Measurements from ENCODE around the gene SNAPC3.
A peak's percentile ranks its signal among the peaks of the same experiment; 100 is the strongest.

Gene SNAPC3

DNA sequence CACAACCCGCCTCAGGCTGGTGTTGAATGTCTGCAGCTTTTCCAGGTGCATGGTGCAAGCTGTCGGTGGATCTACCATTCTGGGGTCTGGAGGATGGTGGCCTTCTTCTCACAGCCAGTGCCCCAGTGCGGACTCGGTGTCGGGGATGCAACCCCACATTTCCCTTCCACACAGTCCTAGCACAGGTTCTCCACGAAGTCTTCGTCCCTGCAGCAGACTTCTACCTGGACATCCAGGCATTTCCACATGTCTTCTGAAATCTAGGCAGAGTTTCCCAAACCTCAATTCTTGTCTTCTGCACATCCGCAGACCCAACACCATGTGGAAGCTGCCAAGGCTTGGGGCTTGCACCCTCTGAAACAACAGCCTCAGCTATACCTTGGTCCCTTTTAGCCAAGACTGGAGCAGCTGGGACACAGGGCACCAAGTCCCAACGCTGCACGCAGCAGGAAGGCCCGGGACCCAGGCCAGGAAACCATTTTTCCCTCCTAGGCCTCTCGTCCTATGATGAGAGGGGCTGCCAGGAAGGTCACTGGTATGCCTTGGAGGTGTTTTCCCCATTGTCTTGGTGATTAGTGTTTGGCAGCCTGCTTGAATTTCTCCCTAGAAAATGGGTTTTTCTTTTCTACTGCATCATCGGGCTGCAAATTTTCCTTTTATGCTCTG is 69.9 kb downstream of the SNAPC3 start:
- no peak for DNase-seq (ENCODE audit: low spot score)

DNA sequence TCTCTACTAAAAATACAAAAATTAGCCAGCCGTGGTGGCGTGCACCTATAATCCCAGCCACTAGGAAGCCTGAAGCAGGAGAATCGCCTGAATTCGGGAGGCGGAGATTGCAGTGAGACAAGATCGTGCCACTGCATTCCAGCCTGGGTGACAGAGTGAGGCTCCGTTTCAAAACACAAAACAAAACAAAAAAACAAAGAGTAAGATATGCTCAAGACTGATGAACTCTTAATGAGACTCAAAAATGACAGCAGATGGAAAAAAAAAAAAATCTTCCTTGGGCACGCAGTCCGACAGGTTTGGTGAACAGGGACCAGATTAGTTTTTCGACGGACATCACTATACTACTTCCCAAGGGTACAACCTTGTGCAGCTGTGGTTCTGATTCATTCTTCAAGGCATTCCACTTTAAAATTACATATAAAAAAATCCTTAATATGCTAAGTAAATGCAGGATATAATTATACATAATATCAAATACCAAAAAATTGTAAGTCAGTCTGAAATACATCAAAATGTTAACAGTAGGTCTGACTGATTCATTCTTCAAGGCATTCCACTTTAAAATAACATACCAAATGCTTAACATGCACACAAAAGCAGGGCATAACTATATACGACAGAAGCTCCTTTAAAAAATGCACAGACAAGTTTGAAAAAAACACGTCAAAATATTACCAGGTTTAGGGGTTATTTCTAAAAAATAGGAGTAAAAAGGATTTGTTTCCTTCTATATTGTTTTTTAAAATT is 75.7 kb downstream of the SNAPC3 start:
- no peak for DNase-seq (ENCODE audit: low spot score)

DNA sequence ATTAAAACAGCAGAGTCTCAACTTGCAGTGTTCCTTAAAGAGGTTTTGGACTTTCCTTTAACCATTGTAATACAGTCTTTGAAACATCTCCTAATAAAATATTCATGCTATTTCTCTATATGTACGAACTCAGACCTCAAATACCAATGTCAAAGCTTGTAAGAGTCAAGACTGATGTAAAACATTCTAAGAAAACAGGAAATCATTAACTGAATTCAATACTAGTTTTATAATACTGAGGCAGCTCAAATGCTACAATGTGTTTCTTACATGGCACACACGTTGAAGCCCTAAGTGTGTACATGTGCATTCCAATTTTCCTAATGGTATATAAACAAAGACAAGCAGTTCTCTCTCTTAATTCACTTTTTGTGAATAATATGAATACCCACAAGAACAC is 76.5 kb downstream of the SNAPC3 start:
- no peak for DNase-seq (ENCODE audit: low spot score)

DNA sequence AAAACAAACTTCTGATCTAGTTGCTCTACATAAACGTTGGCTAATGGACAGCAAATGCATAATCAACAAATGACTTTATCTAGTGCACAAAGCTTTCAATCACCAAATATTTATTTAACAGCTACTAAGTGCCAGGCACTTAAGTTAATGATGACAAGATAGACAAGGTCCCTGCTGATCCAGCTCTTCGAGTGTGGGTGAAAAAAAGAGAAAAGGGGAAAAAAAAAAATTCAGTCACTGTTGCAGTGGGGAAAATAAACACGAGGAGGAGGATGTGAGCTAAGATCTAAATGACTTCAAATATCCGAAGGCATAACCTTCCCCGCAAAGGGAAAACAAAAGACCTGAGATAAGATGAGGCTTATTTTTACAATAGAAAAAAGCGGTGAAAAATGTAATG is 78.5 kb downstream of the SNAPC3 start:
- no peak for DNase-seq (ENCODE audit: low spot score)

- DNase-seq (ENCODE audit: low spot score), result no peak
These were observed 79.1 kb downstream of the SNAPC3 start for GRCh38 chr9:15501803-15502202.

DNA sequence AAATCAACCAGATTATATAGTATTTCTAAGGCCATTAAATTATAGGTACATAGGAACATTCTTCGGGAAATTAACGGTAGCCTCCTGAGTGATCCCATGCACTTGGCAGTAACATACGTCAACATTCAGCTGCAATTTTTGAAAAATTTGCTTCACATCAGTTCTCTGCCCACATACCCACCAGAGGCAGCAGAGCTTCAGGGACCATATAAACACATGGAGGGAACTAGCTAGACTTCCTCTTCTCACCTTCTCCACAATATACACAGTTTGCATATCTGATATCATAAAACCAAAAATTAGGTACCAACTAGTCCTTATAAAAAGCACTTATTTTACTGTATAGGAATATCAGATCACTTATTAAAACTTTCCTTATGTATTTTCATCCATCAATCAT is 83.2 kb downstream of the SNAPC3 start:
- DNase-seq (ENCODE audit: low spot score), result no peak

GRCh38 chr9:15509931-15510788 is 87.5 kb downstream of the SNAPC3 start:
- peak; percentile 45 for DNase-seq (ENCODE audit: low spot score)

DNA sequence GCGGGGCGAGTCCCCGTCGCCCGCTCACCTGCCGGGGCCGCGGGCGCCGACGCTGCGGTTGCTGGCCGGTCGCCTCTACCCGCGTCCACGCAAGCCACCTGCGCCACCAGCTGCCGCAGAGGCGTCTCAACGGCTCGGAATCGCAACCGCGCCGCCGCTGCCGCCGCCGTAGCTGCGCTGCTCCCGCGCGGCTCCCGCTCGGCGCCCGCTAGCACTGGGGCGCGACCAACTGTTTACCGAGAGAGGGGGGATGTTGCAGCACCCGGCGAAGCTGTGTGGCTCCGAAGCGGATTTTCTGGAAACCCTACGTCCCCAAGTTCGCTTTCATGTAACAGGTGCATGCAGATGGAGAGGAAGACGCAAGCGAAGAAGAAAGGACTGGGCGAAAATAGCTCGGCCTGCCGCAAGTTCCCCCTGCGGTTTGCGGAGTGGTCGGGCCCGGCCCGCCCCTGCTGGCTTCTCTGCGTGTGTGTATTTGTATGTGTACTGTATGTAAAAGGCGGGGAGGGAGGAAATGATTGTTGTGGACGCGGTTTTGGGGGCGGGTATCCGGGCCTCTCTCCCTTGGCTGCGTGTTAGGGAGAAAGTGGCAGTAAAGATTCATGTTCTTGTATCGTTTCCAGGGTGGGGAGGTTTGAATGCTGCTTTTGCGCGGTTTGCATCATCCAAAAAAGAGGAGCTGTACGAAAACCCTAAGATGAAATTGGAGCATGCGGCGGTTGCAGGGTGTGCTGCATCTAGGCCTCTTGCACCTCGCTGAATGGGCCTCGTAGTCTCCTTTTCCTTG is 88.3 kb downstream of the SNAPC3 start, which contains the start of gene PSIP1:
PSIP1 (minus strand) TSS at position 182 of the 787 bp plus-strand sequence. CDS start 782 bp downstream, outside the sequence.
- peak; percentile 81 for DNase-seq (ENCODE audit: low spot score)
